ENCODE measurements around the gene PSENEN. TPM values are rescaled to one million over a fixed set of nuclear protein-coding genes. Genes with fewer than 3 reads are reported as not detected.

PSENEN gene
- total RNA-seq, 1 donor = 11.6 TPM

DNA sequence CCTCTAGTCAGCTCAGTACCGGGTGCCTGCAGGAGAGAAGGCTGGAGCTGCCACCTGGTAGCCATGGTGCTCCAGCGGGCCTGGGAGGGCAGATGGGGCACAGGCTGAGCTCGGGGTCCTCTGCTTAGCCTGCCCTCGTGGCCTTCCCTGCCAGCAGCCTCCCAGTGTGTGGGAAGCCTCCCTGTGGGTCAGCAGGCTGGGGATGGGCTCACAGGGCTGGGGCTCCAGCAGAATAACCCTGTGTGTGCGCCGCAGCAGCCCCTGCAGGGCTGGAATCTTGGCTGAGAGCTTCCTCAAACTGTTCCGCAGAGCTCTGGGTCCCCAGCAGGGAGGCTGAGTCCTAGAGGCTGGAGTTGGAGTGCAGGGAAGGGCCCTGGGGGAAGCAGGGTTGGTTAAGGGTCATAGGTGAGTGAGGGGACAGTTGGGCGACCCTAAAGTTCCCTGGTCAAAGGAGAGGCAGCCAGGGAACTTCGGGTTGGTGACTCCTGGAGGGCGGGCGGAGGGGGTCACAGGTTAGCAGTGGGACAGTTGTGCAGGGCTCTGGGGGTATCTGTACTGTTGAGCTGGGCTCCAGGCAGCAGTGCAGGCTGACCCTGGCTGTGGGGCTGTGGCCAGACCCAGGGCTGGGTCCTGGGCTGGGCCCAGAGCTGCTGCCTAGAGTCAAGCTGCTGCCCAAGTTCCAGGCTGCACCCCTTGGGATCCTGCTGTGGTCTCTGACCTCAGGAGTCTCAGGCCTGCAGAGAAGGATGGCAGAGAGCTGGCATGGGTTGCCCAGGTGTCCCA lies 43.9 kb downstream of the PSENEN start:
- H3K4me3 ChIP-seq (ENCODE audit: insufficient read depth, low read length) = no peak overlapping the region
- H3K27ac ChIP-seq (ENCODE audit: low read depth, low read length) = no peak overlapping the region
- no peaks in the 10 kb centered on the region for H4K20me1 ChIP-seq (ENCODE audit: insufficient read depth, low read length)
- DNase-seq (ENCODE audit: insufficient read length, low spot score, missing footprints) = peak; percentile 73
- peaks cover 2% of the 10 kb centered on the region for H3K4me1 ChIP-seq (ENCODE audit: insufficient read depth, low read length)
- no peaks in the 10 kb centered on the region for H3K79me2 ChIP-seq (ENCODE audit: insufficient read depth, low read length)
- H3K36me3 ChIP-seq (ENCODE audit: insufficient read depth, low read length) = no peaks in the 10 kb centered on the region
- H3K27me3 ChIP-seq (ENCODE audit: insufficient read depth, low read length) = no peaks in the 10 kb centered on the region
- H2AFZ ChIP-seq (ENCODE audit: low read length) = no peak overlapping the region
- no peaks in the 10 kb centered on the region for H3K9me3 ChIP-seq (ENCODE audit: low read depth, low read length)
- TF ChIP-seq, protein P1, sequence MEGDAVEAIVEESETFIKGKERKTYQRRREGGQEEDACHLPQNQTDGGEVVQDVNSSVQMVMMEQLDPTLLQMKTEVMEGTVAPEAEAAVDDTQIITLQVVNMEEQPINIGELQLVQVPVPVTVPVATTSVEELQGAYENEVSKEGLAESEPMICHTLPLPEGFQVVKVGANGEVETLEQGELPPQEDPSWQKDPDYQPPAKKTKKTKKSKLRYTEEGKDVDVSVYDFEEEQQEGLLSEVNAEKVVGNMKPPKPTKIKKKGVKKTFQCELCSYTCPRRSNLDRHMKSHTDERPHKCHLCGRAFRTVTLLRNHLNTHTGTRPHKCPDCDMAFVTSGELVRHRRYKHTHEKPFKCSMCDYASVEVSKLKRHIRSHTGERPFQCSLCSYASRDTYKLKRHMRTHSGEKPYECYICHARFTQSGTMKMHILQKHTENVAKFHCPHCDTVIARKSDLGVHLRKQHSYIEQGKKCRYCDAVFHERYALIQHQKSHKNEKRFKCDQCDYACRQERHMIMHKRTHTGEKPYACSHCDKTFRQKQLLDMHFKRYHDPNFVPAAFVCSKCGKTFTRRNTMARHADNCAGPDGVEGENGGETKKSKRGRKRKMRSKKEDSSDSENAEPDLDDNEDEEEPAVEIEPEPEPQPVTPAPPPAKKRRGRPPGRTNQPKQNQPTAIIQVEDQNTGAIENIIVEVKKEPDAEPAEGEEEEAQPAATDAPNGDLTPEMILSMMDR (IDR thresholded peaks at IDR 0.05; ENCODE audit: extremely low read depth, low read depth, low read length) = no peak
- no peak overlapping the region for H3K4me2 ChIP-seq (ENCODE audit: insufficient read depth, low read length)

DNA sequence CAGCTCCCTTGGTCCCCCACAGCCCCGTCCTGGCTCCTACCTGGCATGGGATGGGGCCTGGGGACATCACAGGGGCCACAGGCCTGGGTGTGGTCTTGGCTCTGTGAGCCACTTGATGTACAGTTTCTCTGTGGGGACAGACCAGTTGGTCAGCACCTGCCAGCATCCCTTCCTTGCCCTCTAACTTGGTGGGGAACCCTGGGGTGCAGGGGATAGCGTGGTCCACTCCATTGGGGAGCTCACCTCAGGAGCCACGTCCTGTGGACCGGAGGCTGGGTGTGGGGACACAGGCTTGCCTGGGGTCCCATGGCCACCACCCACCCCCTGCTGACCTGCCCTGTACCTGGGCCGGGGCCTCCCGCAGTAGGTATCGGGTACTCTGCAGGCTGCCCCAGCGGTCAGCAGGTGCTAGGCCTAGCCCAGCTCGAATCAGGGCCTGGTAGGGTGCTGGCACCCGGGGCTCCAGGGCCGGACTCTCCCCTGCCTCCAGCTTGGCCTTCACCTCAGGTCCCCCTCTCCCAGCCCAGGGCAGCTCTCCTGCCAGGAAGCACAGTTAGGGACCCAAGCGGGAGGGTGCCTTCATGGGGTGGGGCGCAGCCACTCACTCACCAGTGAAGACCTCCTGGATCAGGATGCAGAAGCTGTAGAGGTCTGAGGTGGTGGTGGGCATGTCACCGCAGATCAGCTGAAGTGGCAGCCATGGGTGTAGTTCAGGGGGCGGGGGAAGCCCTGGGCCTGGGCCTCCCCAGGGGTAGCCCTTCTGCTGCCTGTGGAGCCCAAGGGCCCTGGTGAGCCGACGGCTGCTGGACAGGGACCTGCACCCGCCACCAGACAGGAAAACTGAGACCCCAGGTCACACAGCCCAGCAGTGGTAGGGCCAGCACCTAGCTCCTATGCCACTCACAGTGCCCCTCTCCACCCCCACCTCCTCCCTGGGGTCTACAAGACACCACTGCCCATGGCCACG lies 44.8 kb downstream of the PSENEN start:
- Histone ChIP-seq H2AFZ (ENCODE audit: low read length) (no peak overlapping the region), H3K9me3 (ENCODE audit: low read depth, low read length) (no peaks in the 10 kb centered on the region), H3K4me1 (ENCODE audit: insufficient read depth, low read length) (peaks cover 2% of the 10 kb centered on the region), H3K27me3 (ENCODE audit: insufficient read depth, low read length) (peaks cover 5% of the 10 kb centered on the region), H3K36me3 (ENCODE audit: insufficient read depth, low read length) (no peaks in the 10 kb centered on the region), H3K79me2 (ENCODE audit: insufficient read depth, low read length) (no peaks in the 10 kb centered on the region), H3K4me2 (ENCODE audit: insufficient read depth, low read length) (no peak overlapping the region), H4K20me1 (ENCODE audit: insufficient read depth, low read length) (no peaks in the 10 kb centered on the region), H3K27ac (ENCODE audit: low read depth, low read length) (no peak overlapping the region), H3K4me3 (ENCODE audit: insufficient read depth, low read length) (no peak overlapping the region)
- TF ChIP-seq, protein P1 (IDR thresholded peaks at IDR 0.05; ENCODE audit: extremely low read depth, low read depth, low read length) = no peak
- peak; percentile 67 for DNase-seq (ENCODE audit: insufficient read length, low spot score, missing footprints)

DNA sequence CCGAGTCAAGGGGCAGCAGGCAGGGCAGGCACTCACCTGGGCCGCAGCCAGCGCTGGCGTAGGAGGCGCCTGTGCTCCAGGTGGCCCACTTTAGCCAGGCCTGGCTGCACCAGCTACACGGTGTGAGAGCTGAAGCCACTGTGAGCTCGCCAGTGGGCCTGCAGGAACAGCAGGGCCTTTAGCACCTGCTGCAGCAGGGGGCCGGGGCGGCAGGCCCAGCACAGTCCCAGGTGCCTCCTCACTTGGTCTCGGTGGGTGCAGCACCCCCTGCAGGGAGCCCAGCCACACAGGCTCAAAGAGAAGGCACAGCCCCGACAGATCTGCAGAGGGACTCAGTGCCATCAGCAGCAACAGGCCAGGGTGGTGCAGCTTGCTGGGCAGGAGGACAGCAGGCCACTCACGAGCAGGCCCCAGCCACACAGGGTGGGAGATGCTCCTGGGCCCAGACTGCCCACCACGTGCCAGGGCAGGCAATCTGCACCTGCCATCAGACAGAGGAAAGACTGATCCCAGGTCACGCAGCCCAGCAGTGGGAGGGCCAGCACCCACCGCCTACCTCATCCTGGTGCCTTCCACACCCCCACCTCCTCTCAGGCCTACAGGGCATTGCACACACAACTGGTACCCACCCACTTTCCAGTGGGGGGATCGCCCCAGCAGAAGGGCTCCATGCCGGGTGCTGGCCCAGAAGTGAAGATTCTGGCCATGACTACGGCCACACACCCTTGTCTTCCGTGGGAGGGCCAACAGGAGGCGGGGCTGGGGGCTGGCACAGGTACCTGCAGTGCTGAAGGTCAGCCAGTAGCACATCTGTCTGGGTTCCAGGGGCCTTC lies 45.7 kb downstream of the PSENEN start:
- Histone ChIP-seq H2AFZ (ENCODE audit: low read length) (no peak overlapping the region), H3K79me2 (ENCODE audit: insufficient read depth, low read length) (no peaks in the 10 kb centered on the region), H3K27ac (ENCODE audit: low read depth, low read length) (no peak overlapping the region), H3K4me2 (ENCODE audit: insufficient read depth, low read length) (no peak overlapping the region), H4K20me1 (ENCODE audit: insufficient read depth, low read length) (no peaks in the 10 kb centered on the region), H3K9me3 (ENCODE audit: low read depth, low read length) (no peaks in the 10 kb centered on the region), H3K27me3 (ENCODE audit: insufficient read depth, low read length) (peaks cover 14% of the 10 kb centered on the region), H3K4me3 (ENCODE audit: insufficient read depth, low read length) (no peak overlapping the region), H3K4me1 (ENCODE audit: insufficient read depth, low read length) (peaks cover 2% of the 10 kb centered on the region), H3K36me3 (ENCODE audit: insufficient read depth, low read length) (no peaks in the 10 kb centered on the region)
- peak; percentile 84 for DNase-seq (ENCODE audit: insufficient read length, low spot score, missing footprints)
- TF ChIP-seq, protein P1 (IDR thresholded peaks at IDR 0.05; ENCODE audit: extremely low read depth, low read depth, low read length) = no peak
